Neural progenitor cell (in vitro differentiated cells): ENCODE measurements around the gene GABRG3.
A peak's percentile ranks its signal among the peaks of the same experiment; 100 is the strongest.

Experiments
- CTCF ChIP-seq: fragments of 200-600 bp; sonication (generic); IDR thresholded peaks from 2 replicates; pipeline ENCODE4 v1.5.1; 2017; ENCODE audit warnings: antibody characterized with exemption, mild to moderate bottlenecking
- EZH2phosphoT487 ChIP-seq: fragments of 200-600 bp; sonication (generic); IDR thresholded peaks from 2 replicates; pipeline ENCODE4 v1.6.1; 2017; ENCODE audit warnings: antibody characterized with exemption

- TF ChIP-seq CTCF, result peak; percentile 22
- no peak for TF ChIP-seq EZH2phosphoT487
Observed at GRCh38 chr15:27077790-27078189, 106.8 kb downstream of the GABRG3 start.
